Anterior cingulate cortex (tissue), 58 donors: ENCODE data around the gene METTL2A.
"Not testable (repeated sequence)": the region's sequence is repeated elsewhere in the genome, so short reads cannot be mapped to it uniquely, and the experiment has no call there.

Experiments used
- DNase-seq, 58 donors: peaks; one replicate each; lab custom pipeline; 2025; lab: John Stamatoyannopoulos, UW

METTL2A gene

GRCh38 chr17:62470666-62471379 is 47.1 kb downstream of the METTL2A start:
- peak in 32 of 58 donors; percentile 0 to 83 (median 26) for DNase-seq

- not testable (repeated sequence) for DNase-seq
Observed at GRCh38 chr17:62471380-62471880, 47.7 kb downstream of the METTL2A start.

- not testable (repeated sequence) for DNase-seq
Observed at GRCh38 chr17:62473030-62473982, 49.6 kb downstream of the METTL2A start.

GRCh38 chr17:62477111-62477510 is 53.4 kb downstream of the METTL2A start:
- DNase-seq: not testable (repeated sequence)

- DNase-seq: peak in 29 of 58 donors; percentile 22 to 66 (median 45)
Observed at GRCh38 chr17:62477718-62478408, 54.2 kb downstream of the METTL2A start.

GRCh38 chr17:62478424-62478879 is 54.8 kb downstream of the METTL2A start, which contains the start of gene TLK2:
Gene TLK2 (plus strand): TSS chr17:62478825. CDS start chr17:62481126, 2,301 bp downstream.
- peak in 49 of 58 donors; percentile 18 to 79 (median 60) for DNase-seq

GRCh38 chr17:62478880-62479638 is 55.4 kb downstream of the METTL2A start:
- peak in 24 of 58 donors; percentile 9 to 70 (median 34) for DNase-seq

GRCh38 chr17:62479639-62480258 is 56.1 kb downstream of the METTL2A start:
- DNase-seq: peak in 19 of 58 donors; percentile 4 to 55 (median 22)

- DNase-seq: not testable (repeated sequence)
Observed at GRCh38 chr17:62482553-62482952, 58.9 kb downstream of the METTL2A start.

- DNase-seq: not testable (repeated sequence)
Observed at GRCh38 chr17:62490990-62491389, 67.3 kb downstream of the METTL2A start.

- not testable (repeated sequence) for DNase-seq
Observed at GRCh38 chr17:62493049-62493655, 69.5 kb downstream of the METTL2A start.

- not testable (repeated sequence) for DNase-seq
Observed at GRCh38 chr17:62494073-62494472, 70.4 kb downstream of the METTL2A start.

- DNase-seq: not testable (repeated sequence)
Observed at GRCh38 chr17:62496344-62496743, 72.6 kb downstream of the METTL2A start.

GRCh38 chr17:62498796-62499195 is 75.1 kb downstream of the METTL2A start:
- not testable (repeated sequence) for DNase-seq
